HL-60 (cell line): ENCODE results near the gene ELN.

Experiments used
- DNase-seq, 2 experiments: peaks; one replicate each; pipeline ENCODE4 v3.0.0-alpha.2; 2010 to 2020; ENCODE audit warnings: low read depth in 1 of 2, low spot score in 1 of 2
- H3K27ac ChIP-seq: fragments of 250-450 bp; sonication (Bioruptor Pico); replicated peaks from 2 replicates; pipeline ENCODE4 v1.5.1; 2020; ENCODE audit warnings: mild to moderate bottlenecking, moderate library complexity
- H3K27me3 ChIP-seq: fragments of 250-450 bp; sonication (Bioruptor Pico); 2 replicates; pipeline ENCODE4 v1.5.1; 2021; ENCODE audit warnings: mild to moderate bottlenecking, moderate library complexity; ENCODE audit not compliant: insufficient read depth, poor library complexity, severe bottlenecking
- H3K4me3 ChIP-seq: replicated peaks from 2 replicates; pipeline ENCODE4 v1.5.1; 2011; ENCODE audit warnings: mild to moderate bottlenecking, control low read depth, low read length; ENCODE audit not compliant: insufficient read depth
- CTCF ChIP-seq: IDR thresholded peaks from one replicate; pipeline ENCODE4 v1.5.1; 2011; ENCODE audit warnings: low read length, control low read depth, inconsistent platforms; ENCODE audit not compliant: insufficient read depth
- GABPA ChIP-seq: IDR thresholded peaks from 2 replicates; pipeline ENCODE4 v1.6.1; 2012; ENCODE audit warnings: low read depth
- POLR2AphosphoS5 ChIP-seq: IDR thresholded peaks from 2 replicates; pipeline ENCODE4 v1.6.1; 2012; ENCODE audit warnings: low read depth
- REST ChIP-seq: IDR thresholded peaks from 2 replicates; pipeline ENCODE4 v1.6.1; 2012; ENCODE audit warnings: low read depth; ENCODE audit not compliant: insufficient replicate concordance
- SPI1 ChIP-seq: IDR thresholded peaks from 2 replicates; pipeline ENCODE4 v1.6.1; 2012; ENCODE audit warnings: low read depth, mild to moderate bottlenecking, borderline replicate concordance

The ELN gene

GRCh38 chr7:74022507-74022906 is 5.5 kb upstream of the ELN start:
- H3K4me3 ChIP-seq, result no peak overlapping the region
- TF ChIP-seq SPI1, result no peak
- TF ChIP-seq GABPA, result no peak
- TF ChIP-seq CTCF, result no peak
- no peak for TF ChIP-seq REST
- H3K27ac ChIP-seq, result no peak overlapping the region
- H3K27me3 ChIP-seq, result peaks cover 5% of the 10 kb centered on the region
- DNase-seq, result no peak

GRCh38 chr7:74023092-74023536 is 4.9 kb upstream of the ELN start:
- H3K27ac ChIP-seq, result no peak overlapping the region
- H3K4me3 ChIP-seq, result no peak overlapping the region
- DNase-seq, result no peak
- TF ChIP-seq CTCF, result no peak
- no peak for TF ChIP-seq REST
- TF ChIP-seq POLR2AphosphoS5, result no peak
- TF ChIP-seq SPI1, result no peak
- no peak for TF ChIP-seq GABPA
- H3K27me3 ChIP-seq, result peaks cover 8% of the 10 kb centered on the region

- Histone ChIP-seq H3K27me3 (peaks cover 15% of the 10 kb centered on the region), H3K4me3 (no peak overlapping the region), H3K27ac (no peak overlapping the region)
- DNase-seq, result no peak
- TF ChIP-seq REST, result no peak
- no peak for TF ChIP-seq CTCF
- TF ChIP-seq POLR2AphosphoS5, result no peak
- TF ChIP-seq GABPA, result no peak
- TF ChIP-seq SPI1, result no peak
Observed at GRCh38 chr7:74023786-74024185, 4.2 kb upstream of the ELN start.
